ES-I3 (cell line): ENCODE measurements around the gene CFAP251.
"Not testable (repeated sequence)": the region's sequence is repeated elsewhere in the genome, so short reads cannot be mapped to it uniquely, and the experiment has no call there.

ENCODE experiments used
- H3K36me3 ChIP-seq: 2 replicates; pipeline ENCODE4 v1.6.1; 2013; ENCODE audit warnings: mild to moderate bottlenecking, low read length, control low read depth, moderate library complexity; ENCODE audit not compliant: insufficient read depth
- H3K4me1 ChIP-seq: 2 replicates; pipeline ENCODE4 v1.6.1; 2013; ENCODE audit warnings: mild to moderate bottlenecking, control low read depth, low read length; ENCODE audit not compliant: insufficient read depth
- H3K9ac ChIP-seq: 2 replicates; pipeline ENCODE4 v1.6.1; 2013; ENCODE audit warnings: low read depth, mild to moderate bottlenecking, low read length, moderate library complexity
- H3K9me3 ChIP-seq: 2 replicates; pipeline ENCODE4 v1.6.1; 2013; ENCODE audit warnings: mild to moderate bottlenecking, low read length, moderate library complexity; ENCODE audit not compliant: control insufficient read depth, insufficient read depth

Gene CFAP251

DNA sequence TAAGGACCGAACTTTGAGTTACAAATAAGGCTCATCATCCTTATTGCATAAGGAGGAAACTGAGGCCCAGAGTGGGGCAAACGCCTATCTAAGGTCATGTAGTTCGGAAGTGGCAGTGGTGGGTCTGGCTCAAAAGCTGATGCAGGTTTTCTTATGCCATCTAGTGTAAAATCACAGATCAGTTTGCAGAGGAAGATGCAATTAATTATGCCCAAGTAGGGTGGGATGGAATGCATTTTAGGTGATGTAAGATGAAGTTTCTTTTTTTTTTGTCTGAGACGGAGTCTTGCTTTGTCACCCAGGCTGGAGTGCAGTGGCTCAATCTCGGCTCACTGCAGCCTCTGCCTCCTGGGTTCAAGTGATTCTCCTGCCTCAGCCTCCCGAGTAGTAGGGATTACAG, 28.7 kb upstream of the CFAP251 start:
- peak overlapping the region; percentile 68; the same call in 1 of the 2 replicates for H3K9ac ChIP-seq
- H3K9me3 ChIP-seq = not testable (repeated sequence)

GRCh38 chr12:121892673-121893561, 25.5 kb upstream of the CFAP251 start:
- Histone ChIP-seq H3K9ac (no peak overlapping the region), H3K4me1 (peaks cover 12% of the 10 kb centered on the region; the same call in 1 of the 2 replicates), H3K9me3 (no peaks in the 10 kb centered on the region), H3K36me3 (no peaks in the 10 kb centered on the region)

More for the DNA sequence above, 28.7 kb upstream of the CFAP251 start:
- not testable (repeated sequence) for H3K36me3 ChIP-seq
- H3K4me1 ChIP-seq = peaks cover 12% of the 10 kb centered on the region; the same call in 1 of the 2 replicates

DNA sequence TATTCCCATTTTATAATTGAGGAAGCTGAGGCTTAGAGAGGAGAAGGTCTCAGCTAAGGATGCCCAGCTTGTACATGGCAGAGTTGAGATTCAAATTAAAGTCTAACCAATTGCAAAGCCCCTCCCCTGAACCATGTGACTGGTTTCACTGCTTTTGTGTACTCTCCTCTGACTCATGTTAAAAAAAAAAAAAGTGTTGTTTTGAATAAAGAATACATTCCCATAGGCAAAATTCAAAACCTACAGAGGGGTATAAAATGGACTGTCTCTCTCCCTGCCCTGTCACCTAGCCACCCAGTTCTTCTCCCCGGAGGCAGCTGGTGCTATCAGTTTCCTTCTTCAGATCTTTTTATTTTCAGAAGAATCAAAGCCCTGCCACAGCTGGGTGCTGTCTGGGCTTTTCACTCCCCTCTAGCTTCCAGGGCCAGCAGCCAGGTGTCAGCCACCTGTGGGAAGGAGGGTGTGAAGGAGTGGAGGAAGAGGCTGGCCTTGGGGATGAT, 24.4 kb upstream of the CFAP251 start:
- no peak overlapping the region for H3K9ac ChIP-seq
- peaks cover 12% of the 10 kb centered on the region; the same call in 1 of the 2 replicates for H3K4me1 ChIP-seq
- H3K9me3 ChIP-seq = no peaks in the 10 kb centered on the region
- no peaks in the 10 kb centered on the region; the same call in 1 of the 2 replicates for H3K36me3 ChIP-seq

DNA sequence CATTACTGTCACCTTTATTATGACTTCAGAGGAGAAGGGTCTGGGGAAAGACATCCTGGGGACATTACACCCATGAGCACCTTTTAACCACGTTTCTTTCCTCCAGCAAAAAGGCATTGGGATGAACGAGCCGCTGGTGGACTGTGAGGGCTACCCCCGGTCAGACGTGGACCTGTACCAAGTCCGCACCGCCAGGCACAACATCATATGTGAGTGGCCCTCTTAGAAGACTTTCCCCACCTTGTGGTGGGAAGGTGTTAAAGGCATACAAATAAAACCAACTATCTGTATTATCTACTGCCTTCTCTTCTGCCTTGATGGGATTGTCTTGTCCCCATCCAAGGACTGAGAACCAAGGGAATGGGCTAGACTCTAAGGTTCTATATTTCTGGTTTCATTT, 23.8 kb upstream of the CFAP251 start:
- no peak overlapping the region for H3K9ac ChIP-seq
- H3K9me3 ChIP-seq = no peaks in the 10 kb centered on the region
- peaks cover 12% of the 10 kb centered on the region; the same call in 1 of the 2 replicates for H3K4me1 ChIP-seq
- H3K36me3 ChIP-seq = peaks cover 3% of the 10 kb centered on the region

GRCh38 chr12:121898287-121898686, 20.1 kb upstream of the CFAP251 start:
- peaks cover 12% of the 10 kb centered on the region; the same call in 1 of the 2 replicates for H3K4me1 ChIP-seq
- peaks cover 3% of the 10 kb centered on the region for H3K36me3 ChIP-seq
- no peaks in the 10 kb centered on the region for H3K9me3 ChIP-seq
- no peak overlapping the region for H3K9ac ChIP-seq

GRCh38 chr12:121899590-121899989, 18.8 kb upstream of the CFAP251 start:
- Histone ChIP-seq H3K9ac (no peak overlapping the region), H3K36me3 (peaks cover 3% of the 10 kb centered on the region), H3K9me3 (no peaks in the 10 kb centered on the region), H3K4me1 (peaks cover under 1% of the 10 kb centered on the region; the same call in 1 of the 2 replicates)

GRCh38 chr12:121903202-121903601, 15.2 kb upstream of the CFAP251 start:
- no peaks in the 10 kb centered on the region for H3K4me1 ChIP-seq
- H3K9me3 ChIP-seq = no peaks in the 10 kb centered on the region
- no peak overlapping the region for H3K9ac ChIP-seq
- H3K36me3 ChIP-seq = peaks cover 3% of the 10 kb centered on the region

DNA sequence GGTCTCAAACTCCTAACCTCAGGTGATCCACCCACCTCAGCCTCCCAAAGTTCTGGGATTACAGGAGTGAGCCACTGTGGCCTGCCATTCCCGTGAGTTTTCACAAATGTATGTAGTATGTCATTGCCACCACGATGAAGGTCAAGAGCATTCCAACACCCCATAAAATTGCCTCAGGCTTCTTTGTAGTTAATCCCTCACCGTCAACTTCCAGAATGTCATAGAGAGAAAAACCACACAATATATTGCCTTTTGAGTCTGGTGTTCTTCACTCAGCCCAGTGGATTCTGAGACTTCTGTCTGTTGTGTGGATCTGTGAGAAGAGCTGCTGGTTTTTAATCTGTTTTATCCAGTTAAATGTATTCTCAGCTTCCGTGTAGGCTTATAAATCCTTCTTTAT, 12.6 kb upstream of the CFAP251 start:
- H3K36me3 ChIP-seq = peaks cover 5% of the 10 kb centered on the region
- no peaks in the 10 kb centered on the region for H3K9me3 ChIP-seq
- no peaks in the 10 kb centered on the region for H3K4me1 ChIP-seq
- no peak overlapping the region for H3K9ac ChIP-seq

- Histone ChIP-seq H3K36me3 (peaks cover 5% of the 10 kb centered on the region), H3K9me3 (no peaks in the 10 kb centered on the region), H3K4me1 (no peaks in the 10 kb centered on the region), H3K9ac (no peak overlapping the region)
Observed at GRCh38 chr12:121908702-121909101, 9.7 kb upstream of the CFAP251 start.

- Histone ChIP-seq H3K9ac (no peak overlapping the region), H3K36me3 (peaks cover 5% of the 10 kb centered on the region), H3K4me1 (peaks cover 5% of the 10 kb centered on the region; the same call in 1 of the 2 replicates), H3K9me3 (no peaks in the 10 kb centered on the region)
Observed at GRCh38 chr12:121911824-121912585, 6.4 kb upstream of the CFAP251 start.

- Histone ChIP-seq H3K4me1 (peaks cover 5% of the 10 kb centered on the region; the same call in 1 of the 2 replicates), H3K9me3 (no peaks in the 10 kb centered on the region), H3K36me3 (no peaks in the 10 kb centered on the region), H3K9ac (no peak overlapping the region)
Observed at GRCh38 chr12:121915841-121916321, 2.5 kb upstream of the CFAP251 start.

DNA sequence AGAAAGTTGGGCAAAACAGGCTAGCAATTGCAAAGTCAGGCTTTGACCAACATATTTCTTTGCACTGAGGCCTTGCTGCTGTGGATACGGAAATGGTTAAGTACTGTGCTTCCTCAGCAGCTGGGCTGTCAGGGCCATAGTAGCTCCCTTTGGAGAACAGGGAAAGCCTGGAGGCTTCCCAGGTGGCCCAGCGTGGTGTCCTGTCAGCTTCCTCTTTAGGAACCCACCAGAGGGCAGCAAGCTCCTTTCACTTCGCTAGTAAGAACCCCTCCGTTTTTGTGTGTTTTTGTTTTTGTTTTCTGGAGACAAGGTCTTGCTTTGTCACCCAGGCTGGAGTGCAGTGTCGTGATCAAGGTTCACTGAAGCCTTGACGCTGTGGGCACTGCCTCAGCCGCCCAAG, 1.7 kb upstream of the CFAP251 start:
- peaks cover 5% of the 10 kb centered on the region; the same call in 1 of the 2 replicates for H3K4me1 ChIP-seq
- no peak overlapping the region for H3K9ac ChIP-seq
- H3K36me3 ChIP-seq = no peaks in the 10 kb centered on the region
- no peaks in the 10 kb centered on the region for H3K9me3 ChIP-seq

GRCh38 chr12:121918679-121919038, 267 bp downstream of the CFAP251 start:
- H3K36me3 ChIP-seq = no peaks in the 10 kb centered on the region
- peak overlapping the region; percentile 52; the same call in 1 of the 2 replicates for H3K9ac ChIP-seq
- peaks cover 7% of the 10 kb centered on the region; the same call in 1 of the 2 replicates for H3K4me1 ChIP-seq
- H3K9me3 ChIP-seq = no peaks in the 10 kb centered on the region

GRCh38 chr12:121921066-121921465, 2.7 kb downstream of the CFAP251 start:
- Histone ChIP-seq H3K4me1 (peaks cover 14% of the 10 kb centered on the region), H3K9ac (no peak overlapping the region), H3K9me3 (no peaks in the 10 kb centered on the region), H3K36me3 (no peaks in the 10 kb centered on the region)
